HG03066 (cell line): ENCODE results near the gene P2RY12.

Experiments used
- ATAC-seq: cut with Tn5 transposase; IDR thresholded peaks from one replicate; pipeline ENCODE4 v1.9.1; 2021; ENCODE audit warnings: low read depth; ENCODE audit not compliant: unreplicated experiment

Gene P2RY12

DNA sequence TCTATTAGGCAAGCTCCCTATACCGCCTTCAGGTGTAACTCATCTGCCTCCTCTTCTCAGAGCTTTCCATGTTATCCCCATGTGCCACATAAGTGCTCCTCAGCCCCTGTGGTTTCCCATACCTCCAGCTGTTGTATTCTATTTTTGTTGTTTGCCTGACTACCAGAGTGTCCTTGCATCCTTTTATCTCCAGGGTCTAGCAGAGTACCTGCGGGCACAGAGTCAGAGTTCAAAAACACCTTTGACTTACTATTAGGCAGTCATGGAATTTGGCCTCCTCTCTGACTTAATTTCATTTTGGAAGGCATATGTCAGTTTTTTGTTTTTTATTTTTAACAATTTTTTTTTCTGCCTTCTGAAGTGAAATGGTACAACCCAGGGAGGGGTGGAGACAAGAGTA lies 75.0 kb downstream of the P2RY12 start:
- no peak for ATAC-seq

DNA sequence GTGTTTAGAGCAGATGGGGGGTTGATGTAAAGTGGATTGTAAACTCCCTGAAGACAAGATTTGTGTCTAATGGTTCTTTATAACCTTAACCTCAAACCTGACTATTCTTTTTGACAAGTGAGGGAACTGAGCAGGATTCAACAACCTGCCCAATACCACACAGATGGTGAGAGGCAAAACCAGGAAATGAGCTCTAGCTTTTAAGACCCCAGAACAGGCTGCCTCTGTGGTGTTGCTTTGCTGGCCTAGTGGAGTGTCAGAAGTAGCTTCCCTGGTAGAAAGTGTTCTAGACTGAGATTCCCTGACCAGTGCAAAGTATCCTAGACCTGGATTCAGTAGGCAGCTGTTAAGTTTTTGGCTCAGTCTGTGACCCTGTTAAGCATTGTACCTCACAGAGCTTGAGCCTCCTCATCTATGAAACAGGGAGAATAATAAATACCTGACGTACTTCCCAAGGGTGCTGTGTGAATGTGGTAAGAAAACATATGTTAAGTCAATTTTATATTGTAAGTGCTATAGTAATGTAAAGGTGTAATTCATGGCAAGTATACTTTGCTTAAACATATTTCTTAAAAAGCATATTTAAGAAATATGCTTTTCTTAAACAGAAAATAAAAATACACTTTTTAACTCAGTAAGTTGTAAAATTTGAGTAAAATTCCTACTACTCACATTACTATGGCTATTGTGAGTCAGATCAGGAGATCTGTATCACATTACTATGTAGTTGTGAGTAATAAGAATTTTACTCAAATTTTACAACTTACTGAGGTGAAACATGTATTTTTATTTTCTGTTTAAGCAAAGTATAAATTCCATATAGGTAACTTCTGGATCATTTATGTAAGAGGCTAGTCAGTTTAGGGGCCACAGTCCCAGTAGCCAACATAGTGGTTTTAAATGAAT lies 76.7 kb downstream of the P2RY12 start:
- no peak for ATAC-seq

DNA sequence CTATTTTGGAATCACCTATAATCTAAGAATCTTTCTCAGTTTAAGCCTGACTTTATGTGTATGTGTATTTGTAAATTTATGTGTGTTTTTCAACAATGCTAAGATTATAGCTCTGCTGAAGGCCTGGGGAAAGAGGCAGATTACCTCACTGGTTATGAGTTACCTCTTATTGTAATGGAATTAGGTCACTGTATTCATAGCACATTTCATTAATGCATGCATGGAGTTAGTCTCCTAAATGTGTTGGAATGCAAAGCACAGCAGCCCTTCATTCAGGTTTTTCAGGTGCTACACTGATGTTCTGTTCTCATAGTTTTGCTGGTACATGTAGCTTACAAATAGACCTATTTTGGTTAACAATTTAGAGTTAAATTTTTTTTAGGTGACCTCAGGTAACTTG lies 77.4 kb downstream of the P2RY12 start:
- ATAC-seq = no peak

GRCh38 chr3:151306168-151306810 lies 78.3 kb downstream of the P2RY12 start:
- no peak for ATAC-seq

- ATAC-seq = no peak
Observed at GRCh38 chr3:151305775-151306151, 78.8 kb downstream of the P2RY12 start.

DNA sequence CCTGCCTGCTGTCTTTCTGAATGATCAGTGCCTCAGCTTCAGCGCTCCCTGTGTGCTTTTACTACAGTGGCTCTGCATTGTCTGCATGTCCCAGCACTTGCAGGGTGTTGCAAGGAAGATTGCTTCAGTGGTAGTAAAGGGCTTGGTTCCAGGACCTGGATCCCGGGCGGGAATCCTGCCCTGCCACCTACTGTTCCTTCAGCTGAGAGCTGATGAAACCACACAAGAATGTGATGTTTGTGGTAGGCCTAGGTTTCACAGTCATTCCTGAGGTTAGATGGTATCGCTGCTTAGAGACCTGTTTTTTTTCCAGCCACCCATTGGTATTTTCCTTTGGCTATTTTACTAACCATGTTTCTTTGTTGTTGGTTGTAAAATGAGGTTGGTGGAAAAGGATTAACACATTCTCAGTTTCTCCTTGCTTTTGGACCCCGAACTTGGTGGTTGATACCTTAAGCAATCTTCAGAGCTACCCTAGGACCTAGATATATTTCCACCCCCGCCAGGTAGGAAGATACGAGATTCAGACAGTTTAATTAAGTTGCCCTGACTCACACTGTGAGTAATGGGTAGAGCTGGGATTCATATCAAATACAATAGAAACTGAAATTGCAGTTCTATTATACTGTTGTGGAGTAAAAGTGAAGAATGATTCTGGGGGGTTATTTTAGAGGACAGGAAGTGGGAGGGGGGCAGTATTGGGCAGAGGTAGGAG lies 79.3 kb downstream of the P2RY12 start:
- ATAC-seq = no peak

GRCh38 chr3:151303751-151304150 lies 80.8 kb downstream of the P2RY12 start:
- no peak for ATAC-seq

GRCh38 chr3:151301787-151302186 lies 82.8 kb downstream of the P2RY12 start:
- no peak for ATAC-seq

- no peak for ATAC-seq
Observed at GRCh38 chr3:151300539-151300938, 84.0 kb downstream of the P2RY12 start.

DNA sequence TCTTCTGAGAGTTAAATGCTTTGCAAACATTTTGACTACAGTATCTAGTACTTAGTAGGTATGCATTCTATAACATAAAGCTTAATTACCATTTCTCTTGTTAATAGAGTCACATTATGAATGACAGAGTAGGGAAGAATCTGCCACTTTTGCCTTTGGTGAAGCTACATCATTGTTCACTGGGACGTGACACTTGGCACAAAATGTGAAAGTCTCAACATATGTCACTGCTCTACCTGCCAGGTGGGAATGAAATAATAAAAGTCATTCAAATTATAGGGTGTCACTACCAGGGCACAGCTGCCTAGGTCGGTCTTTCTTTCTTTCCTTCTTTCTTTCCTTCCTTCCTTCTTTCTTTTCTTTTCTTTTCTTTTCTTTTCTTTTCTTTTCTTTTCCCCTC lies 85.5 kb downstream of the P2RY12 start:
- ATAC-seq = no peak

DNA sequence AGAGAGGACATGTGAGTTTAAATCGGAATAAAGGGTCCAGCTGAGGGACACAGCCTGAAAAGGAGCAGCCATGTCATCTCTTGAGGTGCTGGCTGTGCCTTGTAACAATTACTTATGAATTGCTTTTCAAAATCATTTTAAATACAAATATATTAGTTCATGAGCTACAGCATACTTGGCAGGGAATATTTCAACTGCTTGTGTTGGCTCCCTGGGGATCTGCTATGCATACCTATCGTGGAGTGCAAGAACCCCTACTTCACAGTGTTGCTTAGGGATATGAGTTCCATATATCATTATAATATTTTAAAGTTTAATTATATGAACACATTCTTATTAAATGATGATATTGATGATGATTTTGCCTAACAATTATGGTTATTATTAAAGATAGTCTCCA lies 87.1 kb downstream of the P2RY12 start:
- ATAC-seq = no peak

DNA sequence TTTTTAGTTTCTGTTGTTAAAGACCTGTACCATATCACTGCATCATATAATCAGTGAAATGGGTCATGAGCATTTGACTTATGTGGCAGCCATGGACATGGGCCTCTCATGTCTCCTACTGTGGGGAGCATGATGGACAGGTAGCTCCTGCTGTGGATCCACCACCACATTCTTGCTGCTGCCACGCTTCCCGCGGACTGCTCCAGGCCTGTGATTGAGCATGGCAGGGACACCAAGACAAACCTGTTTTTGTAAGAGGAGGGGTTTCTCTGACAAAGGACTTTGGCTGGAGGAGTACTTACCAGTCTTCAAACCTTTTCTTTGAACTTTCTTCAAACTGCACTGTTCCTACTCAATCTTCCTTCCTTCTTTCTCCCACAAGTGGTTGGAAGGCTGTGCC lies 88.3 kb downstream of the P2RY12 start:
- no peak for ATAC-seq

- ATAC-seq = no peak
Observed at GRCh38 chr3:151293127-151293526, 91.4 kb downstream of the P2RY12 start.

DNA sequence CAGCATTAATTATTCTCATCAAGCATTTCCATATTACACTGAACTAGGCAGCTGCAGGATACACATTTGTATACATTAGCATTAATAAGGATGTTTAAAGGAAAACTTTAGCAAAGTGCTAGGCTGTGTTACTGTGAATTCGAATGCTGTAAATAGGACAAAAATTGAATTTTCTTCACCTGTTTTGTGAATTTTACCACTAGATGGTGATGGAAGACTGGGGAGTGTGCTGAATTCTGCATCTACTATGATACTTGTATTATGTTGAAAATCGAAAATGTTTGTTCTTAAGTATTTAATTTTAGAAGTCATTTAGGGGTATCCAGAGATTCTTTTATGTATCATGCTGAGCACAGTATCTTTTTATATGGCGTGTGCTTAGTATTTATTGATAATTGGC lies 93.9 kb downstream of the P2RY12 start:
- no peak for ATAC-seq

GRCh38 chr3:151289445-151289844 lies 95.1 kb downstream of the P2RY12 start:
- ATAC-seq = no peak
